DOHH2 (cell line): ENCODE data around the gene DCAF8L1.

Source experiments
- EZH2phosphoT487 ChIP-seq: fragments of 200-600 bp; sonication (generic); IDR thresholded peaks from 2 replicates; pipeline ENCODE4 v1.6.1; 2017; ENCODE audit warnings: borderline replicate concordance, mild to moderate bottlenecking, antibody characterized with exemption, low read length, moderate library complexity, mixed read lengths
- TF ChIP-seq, protein P1 (sequence below): fragments of 200-600 bp; sonication (generic); IDR thresholded peaks from one replicate; pipeline ENCODE4 v1.5.1; 2014; ENCODE audit warnings: antibody characterized with exemption, mild to moderate bottlenecking, low read depth, low read length; ENCODE audit not compliant: poor library complexity, severe bottlenecking

DNA sequence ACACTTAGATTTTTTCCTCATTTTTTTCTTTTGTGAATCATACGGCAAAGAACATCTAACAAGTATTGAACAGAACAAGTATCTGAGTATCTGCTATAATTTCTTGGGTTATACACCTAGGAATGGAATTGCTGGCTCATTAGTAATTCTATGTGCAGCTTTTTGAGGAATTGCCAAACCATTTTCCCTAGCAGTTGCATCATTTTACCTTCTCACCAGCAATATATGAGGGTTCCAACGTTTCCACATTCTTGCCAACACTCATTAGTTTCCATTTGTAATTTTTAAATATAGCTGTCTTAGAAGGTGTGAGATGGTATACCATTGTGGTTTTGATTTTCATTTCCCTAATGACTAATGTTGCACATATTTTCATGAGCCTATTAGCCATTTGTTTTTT lies 41.1 kb upstream of the DCAF8L1 start:
- TF ChIP-seq, protein P1, sequence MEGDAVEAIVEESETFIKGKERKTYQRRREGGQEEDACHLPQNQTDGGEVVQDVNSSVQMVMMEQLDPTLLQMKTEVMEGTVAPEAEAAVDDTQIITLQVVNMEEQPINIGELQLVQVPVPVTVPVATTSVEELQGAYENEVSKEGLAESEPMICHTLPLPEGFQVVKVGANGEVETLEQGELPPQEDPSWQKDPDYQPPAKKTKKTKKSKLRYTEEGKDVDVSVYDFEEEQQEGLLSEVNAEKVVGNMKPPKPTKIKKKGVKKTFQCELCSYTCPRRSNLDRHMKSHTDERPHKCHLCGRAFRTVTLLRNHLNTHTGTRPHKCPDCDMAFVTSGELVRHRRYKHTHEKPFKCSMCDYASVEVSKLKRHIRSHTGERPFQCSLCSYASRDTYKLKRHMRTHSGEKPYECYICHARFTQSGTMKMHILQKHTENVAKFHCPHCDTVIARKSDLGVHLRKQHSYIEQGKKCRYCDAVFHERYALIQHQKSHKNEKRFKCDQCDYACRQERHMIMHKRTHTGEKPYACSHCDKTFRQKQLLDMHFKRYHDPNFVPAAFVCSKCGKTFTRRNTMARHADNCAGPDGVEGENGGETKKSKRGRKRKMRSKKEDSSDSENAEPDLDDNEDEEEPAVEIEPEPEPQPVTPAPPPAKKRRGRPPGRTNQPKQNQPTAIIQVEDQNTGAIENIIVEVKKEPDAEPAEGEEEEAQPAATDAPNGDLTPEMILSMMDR, result no peak
- TF ChIP-seq EZH2phosphoT487, result no peak
